Gastroesophageal sphincter (tissue), 3 donors: Measurements from ENCODE around the gene BMP5.

ENCODE experiments used
- CTCF ChIP-seq, 4 experiments: fragments of 200-600 bp in 2 of 4; fragments of 450-650 bp in 2 of 4; sonication (generic) in 1 of 4; IDR thresholded peaks; one replicate each; pipeline ENCODE4 v1.5.1; 2017 to 2019; ENCODE audit warnings: antibody characterized with exemption in 4 of 4, mild to moderate bottlenecking in 2 of 4, moderate library complexity in 2 of 4
- POLR2A ChIP-seq, 2 donors: fragments of 450-650 bp; IDR thresholded peaks; one replicate each; pipeline ENCODE4 v1.6.1; 2017; ENCODE audit warnings: antibody characterized with exemption in 2 of 2, mild to moderate bottlenecking in 2 of 2, moderate library complexity in 1 of 2

- TF ChIP-seq POLR2A (IDR thresholded peaks at IDR 0.05) (no peak), CTCF (IDR thresholded peaks at IDR 0.05) (no peak)
These were observed 38.1 kb upstream of the BMP5 start for GRCh38 chr6:55913228-55914195.
